SK-MEL-5 (cell line): ENCODE measurements around the gene SMPD4. TPM values are rescaled to one million over a fixed set of nuclear protein-coding genes. Genes with fewer than 3 reads are reported as not detected.
"Not testable (repeated sequence)": the region's sequence is repeated elsewhere in the genome, so short reads cannot be mapped to it uniquely, and the experiment has no call there.

Source experiments
- DNase-seq: peaks from one replicate; pipeline ENCODE4 v3.0.0-alpha.2; 2016; ENCODE audit warnings: low read depth, low spot score
- in situ Hi-C: cut with HindIII; loops from 2 replicates; pipeline ENCODE4 v1.10.0; 2016; ENCODE audit warnings: low sequenced_read_pairs, high pct_unique_total_duplicates, low pct_unique_long_range_greater_than_20kb
- polyA plus RNA-seq, 2 experiments: library from polyadenylated mRNA; depleted of rRNA; stranded (reverse); fragments of >200 nt; gene quantifications; 2 replicates each; pipeline ENCODE4 v1.2.3, GENCODE V29; 2015
- total RNA-seq: library from RNA; depleted of rRNA; stranded (reverse); fragments of >200 nt; shearing (Covaris generic); gene quantifications from 2 replicates; pipeline ENCODE4 v1.2.3, GENCODE V29; 2014; rRNA removed

The SMPD4 gene
- 12.8 and 16.1 TPM in 2 replicates for total RNA-seq
- 51.3 and 58.6 TPM in 2 replicates for polyA plus RNA-seq (2015; cell fraction: cytosol; rRNA removed)
- 320 and 336 TPM in 2 replicates for polyA plus RNA-seq (2015; cell fraction: nucleus; rRNA removed)

GRCh38 chr2:130181325-130181879 lies at the start of gene SMPD4:
SMPD4 (minus strand) TSS chr2:130181602; CDS start chr2:130176592, 5,010 bp downstream.
- peak; percentile 94 for DNase-seq
- in situ Hi-C loops: no loop called here

GRCh38 chr2:130230907-130231306 lies 49.5 kb upstream of the SMPD4 start:
- DNase-seq, in situ Hi-C loops: not testable (repeated sequence)

GRCh38 chr2:130230376-130230775 lies 49.0 kb upstream of the SMPD4 start:
- in situ Hi-C loops, DNase-seq: not testable (repeated sequence)

- peak; percentile 80 for DNase-seq
- in situ Hi-C loops: not testable (repeated sequence)
These were observed 47.7 kb upstream of the SMPD4 start for GRCh38 chr2:130229161-130229510.

GRCh38 chr2:130228467-130229160 lies 47.2 kb upstream of the SMPD4 start:
- in situ Hi-C loops, DNase-seq: not testable (repeated sequence)

- in situ Hi-C loops, DNase-seq: not testable (repeated sequence)
These were observed 46.6 kb upstream of the SMPD4 start for GRCh38 chr2:130228005-130228404.

GRCh38 chr2:130222523-130222922 lies 41.1 kb upstream of the SMPD4 start:
- in situ Hi-C loops, DNase-seq: not testable (repeated sequence)

- in situ Hi-C loops, DNase-seq: not testable (repeated sequence)
These were observed 39.1 kb upstream of the SMPD4 start for GRCh38 chr2:130220505-130220904.

- in situ Hi-C loops, DNase-seq: not testable (repeated sequence)
These were observed 37.7 kb upstream of the SMPD4 start for GRCh38 chr2:130219147-130219546.

- DNase-seq, in situ Hi-C loops: not testable (repeated sequence)
These were observed 25.6 kb upstream of the SMPD4 start for GRCh38 chr2:130207051-130207450.

- in situ Hi-C loops, DNase-seq: not testable (repeated sequence)
These were observed 21.7 kb upstream of the SMPD4 start for GRCh38 chr2:130203150-130203549.

GRCh38 chr2:130202518-130202917 lies 21.1 kb upstream of the SMPD4 start:
- in situ Hi-C loops, DNase-seq: not testable (repeated sequence)

GRCh38 chr2:130198343-130198742 lies 16.9 kb upstream of the SMPD4 start, which contains the start of gene TUBA3E:
TUBA3E (minus strand) TSS chr2:130198439; CDS start chr2:130198360, 79 bp downstream.
- DNase-seq: no peak
- in situ Hi-C loops: no loop called here

- DNase-seq, in situ Hi-C loops: not testable (repeated sequence)
These were observed 14.7 kb upstream of the SMPD4 start for GRCh38 chr2:130196052-130196451.

GRCh38 chr2:130195089-130195635 lies 13.8 kb upstream of the SMPD4 start:
- in situ Hi-C loops: not testable (repeated sequence)

GRCh38 chr2:130193824-130194223 lies 12.4 kb upstream of the SMPD4 start:
- DNase-seq, in situ Hi-C loops: not testable (repeated sequence)

More at GRCh38 chr2:130195089-130195635, 13.8 kb upstream of the SMPD4 start:
- DNase-seq: not testable (repeated sequence)

GRCh38 chr2:130192451-130192850 lies 11.0 kb upstream of the SMPD4 start:
- DNase-seq, in situ Hi-C loops: not testable (repeated sequence)

- DNase-seq, in situ Hi-C loops: not testable (repeated sequence)
These were observed 9.9 kb upstream of the SMPD4 start for GRCh38 chr2:130191319-130191718.
